A549 (cell line): ENCODE data around the gene BCL3. TPM values are rescaled to one million over a fixed set of nuclear protein-coding genes. Genes with fewer than 3 reads are reported as not detected.
"Not testable (repeated sequence)": the region's sequence is repeated elsewhere in the genome, so short reads cannot be mapped to it uniquely, and the experiment has no call there.

Source experiments
- ATAC-seq, 2 experiments: fragments of 200-7000 bp in 1 of 2; fragments of >200 bp in 1 of 2; cut with Nextera tagmentation in 1 of 2; cut with Tn5 transposase in 1 of 2; 3 replicates each; pipeline versions ENCODE4 v1.8.0 to v1.9.1; 2018 to 2020; ENCODE audit warnings: mild to moderate bottlenecking in 1 of 2, moderate library complexity in 1 of 2
- CTCF ChIA-PET: fragments of 300-600 bp; sonication (Branson Sonifier 250); formaldehyde crosslinking; extraction: SDS; loops from one replicate; lab custom pipeline; 2021; ENCODE audit warnings: antibody characterized with exemption, inconsistent platforms; lab: Yijun Ruan, JAX
- POLR2A ChIA-PET: fragments of 350-600 bp; formaldehyde crosslinking; extraction: SDS; loops from one replicate; lab custom pipeline; 2021; ENCODE audit warnings: antibody characterized with exemption, inconsistent platforms; lab: Yijun Ruan, JAX
- DNase-seq, 2 experiments: peaks; one replicate each; pipeline versions ENCODE4 v3.0.0 to v3.0.0-alpha.2; 2011 to 2016; ENCODE audit warnings: low read depth in 1 of 2, low spot score in 1 of 2
- FAIRE-seq: peaks from 2 replicates; lab custom pipeline; 2011; peaks lifted over from hg19 to GRCh38; lab: Jason Lieb, UNC
- H3K27ac ChIP-seq, 2 experiments: fragments of >200 bp; sonication (Bioruptor Twin); formaldehyde crosslinking; 3 replicates each; pipeline ENCODE4 v1.5.1; 2016 to 2017
- H3K4me1 ChIP-seq: fragments of >200 bp; sonication (Bioruptor Twin); formaldehyde crosslinking; 3 replicates; pipeline ENCODE4 v1.6.1; 2016
- H3K4me2 ChIP-seq: fragments of >200 bp; sonication (Bioruptor Twin); formaldehyde crosslinking; 3 replicates; pipeline ENCODE4 v1.6.1; 2016
- H3K4me3 ChIP-seq: fragments of >200 bp; sonication (Bioruptor Twin); formaldehyde crosslinking; 3 replicates; pipeline ENCODE4 v1.5.1; 2016
- H3K9me3 ChIP-seq: fragments of >200 bp; sonication (Bioruptor Twin); formaldehyde crosslinking; 3 replicates; pipeline ENCODE4 v1.6.1; 2016
- CHD4 ChIP-seq: fragments of 200-600 bp; sonication (generic); IDR thresholded peaks from 2 replicates; pipeline ENCODE4 v1.6.1; 2016; ENCODE audit warnings: antibody characterized with exemption, mild to moderate bottlenecking, borderline replicate concordance
- EHF ChIP-seq: fragments of 250-450 bp; sonication (Bioruptor Pico); IDR thresholded peaks from 2 replicates; pipeline ENCODE4 v1.5.0; 2020; ENCODE audit warnings: mild to moderate bottlenecking
- FOSB ChIP-seq: fragments of 250-450 bp; sonication (Bioruptor Pico); IDR thresholded peaks from 2 replicates; pipeline ENCODE4 v1.5.0; 2020; ENCODE audit warnings: mild to moderate bottlenecking, moderate library complexity
- FOSL2 ChIP-seq, 2 experiments: fragments of 450-650 bp in 1 of 2; fragments of >200 bp in 1 of 2; sonication (Bioruptor Twin) in 1 of 2; formaldehyde crosslinking; IDR thresholded peaks; 2 replicates each; pipeline versions ENCODE4 v1.5.0 to v1.6.1; 2016 to 2020; ENCODE audit warnings: mild to moderate bottlenecking in 1 of 2, moderate library complexity in 1 of 2
- FOXS1 ChIP-seq: fragments of 250-450 bp; sonication (Bioruptor Pico); IDR thresholded peaks from 2 replicates; pipeline ENCODE4 v1.5.0; 2020; ENCODE audit warnings: mild to moderate bottlenecking, moderate library complexity
- HOXB13 ChIP-seq: fragments of 250-450 bp; sonication (Bioruptor Pico); IDR thresholded peaks from 2 replicates; pipeline ENCODE4 v1.5.0; 2020; ENCODE audit warnings: low read depth, mild to moderate bottlenecking, moderate library complexity
- KDM1A ChIP-seq: fragments of 200-600 bp; sonication (generic); IDR thresholded peaks from 2 replicates; pipeline ENCODE4 v1.6.1; 2016; ENCODE audit warnings: low read depth, mild to moderate bottlenecking
- KDM5A ChIP-seq: fragments of 200-600 bp; sonication (generic); IDR thresholded peaks from 2 replicates; pipeline ENCODE4 v1.6.1; 2016; ENCODE audit warnings: antibody characterized with exemption, mild to moderate bottlenecking
- RARB ChIP-seq: fragments of 250-450 bp; sonication (Bioruptor Pico); IDR thresholded peaks from 2 replicates; pipeline ENCODE4 v1.8.0; 2021; ENCODE audit warnings: mild to moderate bottlenecking, moderate library complexity
- RNF2 ChIP-seq: fragments of 200-600 bp; sonication (generic); IDR thresholded peaks from 2 replicates; pipeline ENCODE4 v1.6.1; 2016; ENCODE audit warnings: low read depth, mild to moderate bottlenecking, antibody characterized with exemption, moderate library complexity, borderline replicate concordance
- SMC3 ChIP-seq: fragments of >200 bp; sonication (Bioruptor Twin); formaldehyde crosslinking; IDR thresholded peaks from 3 replicates; pipeline ENCODE4 v1.6.1; 2018; ENCODE audit warnings: inconsistent platforms
- TFCP2L1 ChIP-seq: fragments of 250-450 bp; sonication (Bioruptor Pico); IDR thresholded peaks from 2 replicates; pipeline ENCODE4 v1.5.0; 2021; ENCODE audit warnings: mild to moderate bottlenecking
- ZNF302 ChIP-seq: fragments of 250-450 bp; sonication (Bioruptor Pico); IDR thresholded peaks from 2 replicates; pipeline ENCODE4 v1.9.0; 2021; ENCODE audit warnings: inconsistent platforms, mild to moderate bottlenecking, moderate library complexity
- WGBS: methylation state at CpG from one replicate; pipeline ENCODE4 v1.1.6; 2017; ENCODE audit errors: missing lambda C conversion rate; 5-methylcytosine and 5-hydroxymethylcytosine counted together
- polyA plus RNA-seq, 4 experiments: library from polyadenylated mRNA; depleted of rRNA in 3 of 4; stranded (reverse); fragments of >200 nt; fragmentation: RNase III in 1 of 4; extraction: RNeasy Plus Mini Kit Qiagen cat#74134 plus additional on column Dnase treatment in 1 of 4; gene quantifications; 2 replicates in 3 of 4; 3 replicates in 1 of 4; pipeline ENCODE4 v1.2.3, GENCODE V29; 2011 to 2017
- TF ChIP-seq, protein P1 (sequence below): fragments of >200 bp; sonication (Bioruptor Twin); formaldehyde crosslinking; IDR thresholded peaks from 3 replicates; pipeline ENCODE4 v1.6.1; 2016
- TF ChIP-seq, protein P2 (sequence below): IDR thresholded peaks from 2 replicates; pipeline ENCODE4 v1.6.1; 2012; ENCODE audit warnings: low read depth, borderline replicate concordance
- TF ChIP-seq, protein P3 (sequence below): fragments of >200 bp; sonication (Bioruptor Twin); formaldehyde crosslinking; IDR thresholded peaks from 2 replicates; pipeline ENCODE4 v1.6.1; 2016
- TF ChIP-seq, protein P4 (sequence below): IDR thresholded peaks from 2 replicates; pipeline ENCODE4 v1.6.1; 2012
- TF ChIP-seq, protein P5 (sequence below): fragments of 450-650 bp; IDR thresholded peaks from 2 replicates; pipeline ENCODE4 v1.6.1; 2014; ENCODE audit warnings: antibody characterized with exemption

Gene BCL3
- polyA plus RNA-seq, 2 of the 4 experiments (the other 2 are of a cell fraction), result 22.6 to 72.1 TPM

DNA sequence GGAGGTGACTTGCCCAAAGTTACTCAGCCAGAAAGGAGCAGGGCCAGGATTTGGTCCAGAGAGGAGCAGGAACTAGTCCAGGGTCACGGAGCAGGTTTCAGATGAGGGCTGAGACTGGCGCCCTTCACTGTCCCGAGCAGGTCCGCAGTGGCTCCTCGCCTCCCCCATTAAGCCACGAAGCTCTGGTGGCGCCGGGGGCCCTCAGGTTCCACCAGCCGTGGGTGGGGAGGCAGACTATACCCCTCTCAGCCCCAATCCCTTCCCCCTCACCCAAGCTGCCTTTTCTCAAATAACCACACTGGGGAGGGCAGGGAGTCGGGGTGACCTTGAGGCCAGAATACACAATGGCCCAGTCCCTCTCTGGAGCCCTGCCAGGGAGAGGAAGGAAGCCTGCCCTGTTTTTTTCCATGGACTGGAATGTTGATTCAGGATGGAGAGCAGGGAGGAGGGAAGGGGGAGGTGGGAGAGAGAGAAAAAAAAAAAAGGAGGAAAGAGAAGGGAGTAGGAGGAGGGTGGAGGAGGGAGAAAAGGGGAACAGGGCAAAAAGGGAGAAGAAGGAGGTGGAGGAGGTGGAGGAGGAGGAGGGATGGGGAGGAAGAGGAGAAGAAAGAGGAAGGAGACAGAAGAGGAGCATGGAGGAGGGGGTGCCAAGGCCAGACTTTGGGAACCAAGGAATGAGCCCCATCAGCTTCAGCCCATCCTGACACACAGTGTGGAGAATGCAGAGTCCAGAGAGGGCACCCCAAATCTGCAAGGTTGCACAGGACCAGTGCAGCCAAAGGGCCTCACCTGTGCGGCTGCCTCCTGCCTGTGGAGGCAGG, 29.9 kb upstream of the BCL3 start (continued):
- TF ChIP-seq, protein P1, sequence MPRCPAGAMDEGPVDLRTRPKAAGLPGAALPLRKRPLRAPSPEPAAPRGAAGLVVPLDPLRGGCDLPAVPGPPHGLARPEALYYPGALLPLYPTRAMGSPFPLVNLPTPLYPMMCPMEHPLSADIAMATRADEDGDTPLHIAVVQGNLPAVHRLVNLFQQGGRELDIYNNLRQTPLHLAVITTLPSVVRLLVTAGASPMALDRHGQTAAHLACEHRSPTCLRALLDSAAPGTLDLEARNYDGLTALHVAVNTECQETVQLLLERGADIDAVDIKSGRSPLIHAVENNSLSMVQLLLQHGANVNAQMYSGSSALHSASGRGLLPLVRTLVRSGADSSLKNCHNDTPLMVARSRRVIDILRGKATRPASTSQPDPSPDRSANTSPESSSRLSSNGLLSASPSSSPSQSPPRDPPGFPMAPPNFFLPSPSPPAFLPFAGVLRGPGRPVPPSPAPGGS, result peak; percentile 40; the same call in 1 of the 3 replicates
- peak; percentile 37; the same call in 2 of the 3 replicates for TF ChIP-seq SMC3
- TF ChIP-seq, protein P2, sequence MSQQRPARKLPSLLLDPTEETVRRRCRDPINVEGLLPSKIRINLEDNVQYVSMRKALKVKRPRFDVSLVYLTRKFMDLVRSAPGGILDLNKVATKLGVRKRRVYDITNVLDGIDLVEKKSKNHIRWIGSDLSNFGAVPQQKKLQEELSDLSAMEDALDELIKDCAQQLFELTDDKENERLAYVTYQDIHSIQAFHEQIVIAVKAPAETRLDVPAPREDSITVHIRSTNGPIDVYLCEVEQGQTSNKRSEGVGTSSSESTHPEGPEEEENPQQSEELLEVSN, result peak; percentile 68; the same call in 1 of the 2 replicates
- no peak; the same call in 1 of the 2 replicates for TF ChIP-seq RARB
- TF ChIP-seq TFCP2L1 (CRISPR knock-in tag), result no peak
- no peak for TF ChIP-seq FOXS1
- TF ChIP-seq, protein P3, sequence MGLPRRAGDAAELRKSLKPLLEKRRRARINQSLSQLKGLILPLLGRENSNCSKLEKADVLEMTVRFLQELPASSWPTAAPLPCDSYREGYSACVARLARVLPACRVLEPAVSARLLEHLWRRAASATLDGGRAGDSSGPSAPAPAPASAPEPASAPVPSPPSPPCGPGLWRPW, result no peak
- TF ChIP-seq, protein P4, sequence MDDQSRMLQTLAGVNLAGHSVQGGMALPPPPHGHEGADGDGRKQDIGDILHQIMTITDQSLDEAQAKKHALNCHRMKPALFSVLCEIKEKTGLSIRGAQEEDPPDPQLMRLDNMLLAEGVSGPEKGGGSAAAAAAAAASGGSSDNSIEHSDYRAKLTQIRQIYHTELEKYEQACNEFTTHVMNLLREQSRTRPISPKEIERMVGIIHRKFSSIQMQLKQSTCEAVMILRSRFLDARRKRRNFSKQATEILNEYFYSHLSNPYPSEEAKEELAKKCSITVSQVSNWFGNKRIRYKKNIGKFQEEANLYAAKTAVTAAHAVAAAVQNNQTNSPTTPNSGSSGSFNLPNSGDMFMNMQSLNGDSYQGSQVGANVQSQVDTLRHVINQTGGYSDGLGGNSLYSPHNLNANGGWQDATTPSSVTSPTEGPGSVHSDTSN, result peak; percentile 46; the same call in 1 of the 2 replicates
- TF ChIP-seq CHD4, result no peak
- no peak for TF ChIP-seq FOSL2 (IDR thresholded peaks at IDR 0.05)
- peak; percentile 45; the same call in 1 of the 2 replicates for TF ChIP-seq FOSL2 (CRISPR knock-in tag; IDR thresholded peaks at IDR 0.05)

DNA sequence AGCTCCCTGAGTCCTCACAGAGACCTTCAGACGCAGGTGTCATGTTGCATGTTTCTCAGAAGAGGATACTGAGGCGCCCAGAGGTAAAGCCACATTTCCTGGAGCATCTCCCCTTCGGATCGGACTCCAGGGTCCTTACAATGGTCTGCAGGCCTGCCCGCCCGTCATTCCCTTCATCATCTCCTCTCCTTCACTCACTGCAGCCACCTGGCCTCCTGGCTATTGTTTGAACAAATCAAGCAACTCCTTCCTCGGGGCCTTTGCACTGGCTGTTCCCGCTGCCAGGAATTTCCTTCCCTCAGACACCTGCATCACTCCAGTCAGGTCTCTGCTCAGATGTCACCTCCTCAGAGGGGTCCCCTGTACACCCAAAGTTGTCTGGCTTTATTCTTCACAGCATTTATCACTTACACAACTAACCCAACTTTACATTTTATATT, 29.2 kb upstream of the BCL3 start:
- TF ChIP-seq EHF, result peak; percentile 91
- TF ChIP-seq RARB, result no peak
- TF ChIP-seq, protein P5, sequence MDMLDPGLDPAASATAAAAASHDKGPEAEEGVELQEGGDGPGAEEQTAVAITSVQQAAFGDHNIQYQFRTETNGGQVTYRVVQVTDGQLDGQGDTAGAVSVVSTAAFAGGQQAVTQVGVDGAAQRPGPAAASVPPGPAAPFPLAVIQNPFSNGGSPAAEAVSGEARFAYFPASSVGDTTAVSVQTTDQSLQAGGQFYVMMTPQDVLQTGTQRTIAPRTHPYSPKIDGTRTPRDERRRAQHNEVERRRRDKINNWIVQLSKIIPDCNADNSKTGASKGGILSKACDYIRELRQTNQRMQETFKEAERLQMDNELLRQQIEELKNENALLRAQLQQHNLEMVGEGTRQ, result no peak
- peak; percentile 72; the same call in 1 of the 2 replicates for TF ChIP-seq FOSB
- TF ChIP-seq KDM1A, result peak; percentile 20; the same call in 1 of the 2 replicates
- TF ChIP-seq RNF2, result no peak
- TF ChIP-seq KDM5A, result no peak
- 0 out of 2 replicates have a peak, but pooled peaks have one; percentile 34 for TF ChIP-seq ZNF302 (CRISPR knock-in tag)
- peak; percentile 89; the same call in 1 of the 2 replicates for TF ChIP-seq HOXB13 (CRISPR knock-in tag)
- WGBS, result 27% methylated on average over 8 of the region's 8 CpGs
- Histone ChIP-seq H3K4me3 (peak overlapping the region; percentile 7; the same call in 2 of the 3 replicates), H3K4me1 (peaks cover 72% of the 10 kb centered on the region), H3K27ac (peak overlapping the region; percentile 93 to 97), H3K4me2 (peak overlapping the region; percentile 89), H3K9me3 (peaks cover 18% of the 10 kb centered on the region)
- no peak for FAIRE-seq
- ChIA-PET CTCF (interaction anchor here (0.6 to 42.5 kb wide), 10 partner anchors 9 to 131 kb away, joined by 3 to 1899 read pairs (median 4); partner anchors contain the start of genes BCL3, CBLC and CEACAM16), POLR2A (interaction anchor here (1.3 to 1.5 kb wide), 3 partner anchors 30 to 52 kb away, joined by 4 to 5 read pairs (median 5); no protein-coding TSS in a partner anchor)
- DNase-seq, result no peak
- no peak for ATAC-seq

DNA sequence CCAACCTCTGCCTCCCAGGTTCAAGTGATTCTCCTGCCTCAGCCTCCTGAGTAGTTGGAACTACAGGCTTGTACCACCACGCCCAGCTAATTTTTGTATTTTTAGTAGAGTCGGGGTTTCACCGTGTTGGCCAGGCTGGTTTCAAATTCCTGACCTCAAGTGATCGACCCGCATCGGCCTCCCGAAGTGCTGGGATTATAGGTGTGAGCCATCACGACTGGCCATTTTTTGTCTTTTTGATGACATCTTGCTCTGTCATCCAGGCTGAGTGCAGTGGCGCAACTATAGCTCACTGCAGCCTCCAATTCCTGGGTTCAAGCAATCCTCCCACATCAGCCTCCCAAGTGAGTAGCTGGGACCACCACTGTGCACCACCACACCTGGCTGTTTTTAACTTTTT, 28.1 kb upstream of the BCL3 start:
- POLR2A ChIA-PET, FAIRE-seq, H3K9me3 ChIP-seq, H3K4me3 ChIP-seq, ATAC-seq, DNase-seq: not testable (repeated sequence)
- Histone ChIP-seq H3K4me2 (0 out of 3 replicates have a peak overlapping the region, but pooled peaks have one; percentile 6), H3K27ac (peak overlapping the region; percentile 97), H3K4me1 (peaks cover 81% of the 10 kb centered on the region)
- CTCF ChIA-PET, result interaction anchor here (1.0 to 42.5 kb wide), 7 partner anchors 12 to 121 kb away, joined by 4 to 1899 read pairs (median 71); partner anchors contain the start of genes BCL3, CBLC and CEACAM16
- 90% methylated on average over 9 of the region's 9 CpGs for WGBS
